HCT116 (cell line): Measurements from ENCODE around the gene EYA2. TPM values are rescaled to one million over a fixed set of nuclear protein-coding genes. Genes with fewer than 3 reads are reported as not detected.

Experiments
- ATAC-seq: fragments of 200-7000 bp; cut with Tn5 transposase; 2 replicates; pipeline ENCODE4 v1.9.1; 2020; ENCODE audit warnings: mild to moderate bottlenecking, moderate library complexity
- BruUV-seq: library from RNA; stranded (reverse); fragments of 400-500 nt; replicated peaks from 2 replicates; lab custom pipeline; 2021; lab: Mats Ljungman, UMichigan
- CTCF ChIA-PET: fragments of 300-600 bp; sonication (Branson Sonifier 250); formaldehyde crosslinking; loops from one replicate; lab custom pipeline; 2021; ENCODE audit warnings: antibody characterized with exemption; lab: Charles Lee
- POLR2A ChIA-PET: fragments of 300-600, 350-600 bp; sonication (Branson Sonifier 250); formaldehyde crosslinking; loops from one replicate; lab custom pipeline; 2021; ENCODE audit warnings: antibody characterized with exemption; lab: Charles Lee
- RAD21 ChIA-PET, 2 experiments: fragments of 300-600 bp; sonication (Branson Sonifier 250); formaldehyde crosslinking; loops; one replicate each; lab custom pipeline; 2023; ENCODE audit warnings: low total read pairs in 2 of 2; ENCODE audit not compliant: uncharacterized antibody in 2 of 2, unreplicated experiment in 2 of 2, low non-redundant PET in 1 of 2; lab: Charles Lee
- DNase-seq: peaks from one replicate; pipeline ENCODE4 v3.0.0-alpha.2; 2010; ENCODE audit warnings: low read depth, low spot score
- H2AFZ ChIP-seq: fragments of 200-600 bp; shearing (Covaris generic), sonication (generic); 2 replicates; pipeline ENCODE4 v1.6.1; 2017; ENCODE audit warnings: low read depth, mixed run types, mixed read lengths, antibody characterized with exemption, low read length; ENCODE audit not compliant: poor library complexity, severe bottlenecking
- H3K27ac ChIP-seq: 2 replicates; pipeline ENCODE4 v1.5.1; 2012; ENCODE audit warnings: low read depth, low read length
- H3K27me3 ChIP-seq: fragments of 200-600 bp; sonication (generic); 2 replicates; pipeline ENCODE4 v1.6.1; 2016; ENCODE audit warnings: mixed run types, low read length, mixed read lengths; ENCODE audit not compliant: insufficient read depth
- H3K36me3 ChIP-seq, 2 experiments: fragments of 200-500 bp in 1 of 2; fragments of 200-600 bp in 1 of 2; sonication (Bioruptor generic) in 1 of 2; sonication (generic) in 1 of 2; 2 replicates each; pipeline versions ENCODE4 v1.5.1 to v1.6.1; 2014 to 2016; ENCODE audit warnings: low read length in 2 of 2, inconsistent platforms in 1 of 2, mixed read lengths in 1 of 2, mixed run types in 1 of 2; ENCODE audit not compliant: insufficient read depth in 2 of 2, control insufficient read depth in 1 of 2
- H3K4me1 ChIP-seq, 2 experiments: fragments of 200-600 bp in 1 of 2; sonication (generic) in 1 of 2; 2 replicates each; pipeline versions ENCODE4 v1.5.1 to v1.6.1; 2012 to 2017; ENCODE audit warnings: low read length in 2 of 2, inconsistent platforms in 1 of 2, mild to moderate bottlenecking in 1 of 2, mixed read lengths in 1 of 2, mixed run types in 1 of 2, moderate library complexity in 1 of 2; ENCODE audit not compliant: insufficient read depth in 2 of 2, control insufficient read depth in 1 of 2
- H3K4me2 ChIP-seq: fragments of 200-600 bp; sonication (generic); 2 replicates; pipeline ENCODE4 v1.6.1; 2017; ENCODE audit warnings: mixed run types, low read length, mixed read lengths
- H3K4me3 ChIP-seq, 2 experiments: fragments of 200-600 bp in 1 of 2; sonication (generic) in 1 of 2; replicated peaks in 1 of 2; 2 replicates each; pipeline ENCODE4 v1.5.1; 2011 to 2016; ENCODE audit warnings: low read length in 2 of 2, control low read depth in 1 of 2, low read depth in 1 of 2, mild to moderate bottlenecking in 1 of 2, mixed read lengths in 1 of 2, mixed run types in 1 of 2
- H3K79me2 ChIP-seq: fragments of 200-600 bp; sonication (generic); 2 replicates; pipeline ENCODE4 v1.6.1; 2017; ENCODE audit warnings: mild to moderate bottlenecking, mixed run types, low read length, moderate library complexity, mixed read lengths; ENCODE audit not compliant: insufficient read depth
- H3K9ac ChIP-seq: fragments of 200-600 bp; sonication (generic); 2 replicates; pipeline ENCODE4 v1.6.1; 2016; ENCODE audit warnings: low read length, mixed read lengths
- H3K9me2 ChIP-seq: fragments of 200-600 bp; sonication (generic), shearing (Covaris generic); 2 replicates; pipeline ENCODE4 v1.6.1; 2017; ENCODE audit warnings: mixed run types, mild to moderate bottlenecking, moderate library complexity; ENCODE audit not compliant: insufficient read depth
- H3K9me3 ChIP-seq, 2 experiments: fragments of 200-500 bp in 1 of 2; fragments of 200-600 bp in 1 of 2; sonication (Bioruptor generic) in 1 of 2; sonication (generic) in 1 of 2; 2 replicates each; pipeline ENCODE4 v1.6.1; 2014 to 2017; ENCODE audit warnings: low read length in 2 of 2, mixed read lengths in 2 of 2, inconsistent platforms in 1 of 2, low read depth in 1 of 2, mild to moderate bottlenecking in 1 of 2, mixed run types in 1 of 2, moderate library complexity in 1 of 2; ENCODE audit not compliant: control insufficient read depth in 1 of 2, insufficient read depth in 1 of 2
- H4K20me1 ChIP-seq: fragments of 200-600 bp; sonication (generic), shearing (Covaris generic); 2 replicates; pipeline ENCODE4 v1.6.1; 2017; ENCODE audit warnings: mixed run types, mild to moderate bottlenecking, moderate library complexity; ENCODE audit not compliant: insufficient read depth
- ATF3 ChIP-seq: IDR thresholded peaks from 2 replicates; pipeline ENCODE4 v1.6.1; 2012
- CTCF ChIP-seq, 3 experiments: fragments of 200-600 bp in 1 of 3; sonication (generic) in 1 of 3; IDR thresholded peaks in 2 of 3; conservative IDR thresholded peaks in 1 of 3; 2 replicates each; pipeline ENCODE4 v1.5.1; 2012 to 2017; ENCODE audit warnings: low read depth in 2 of 3, low read length in 2 of 3, antibody characterized with exemption in 1 of 3, borderline replicate concordance in 1 of 3, control low read depth in 1 of 3, mild to moderate bottlenecking in 1 of 3, mixed read lengths in 1 of 3, mixed run types in 1 of 3, moderate library complexity in 1 of 3; ENCODE audit not compliant: insufficient read depth in 1 of 3
- EGR1 ChIP-seq: IDR thresholded peaks from 2 replicates; pipeline ENCODE4 v1.6.1; 2012; ENCODE audit warnings: low read depth
- ELF1 ChIP-seq: IDR thresholded peaks from 2 replicates; pipeline ENCODE4 v1.6.1; 2012; ENCODE audit warnings: low read depth, borderline replicate concordance
- EZH2phosphoT487 ChIP-seq: fragments of 200-600 bp; IDR thresholded peaks from 2 replicates; pipeline ENCODE4 v1.6.1; 2018; ENCODE audit warnings: antibody characterized with exemption, borderline replicate concordance
- JUND ChIP-seq: IDR thresholded peaks from 2 replicates; pipeline ENCODE4 v1.6.1; 2012
- MAX ChIP-seq: IDR thresholded peaks from 2 replicates; pipeline ENCODE4 v1.6.1; 2012
- POLR2AphosphoS5 ChIP-seq: IDR thresholded peaks from 2 replicates; pipeline ENCODE4 v1.6.1; 2011; ENCODE audit warnings: mild to moderate bottlenecking, low read depth, low read length, moderate library complexity
- RAD21 ChIP-seq: IDR thresholded peaks from 2 replicates; pipeline ENCODE4 v1.6.1; 2012; ENCODE audit warnings: low read depth, mild to moderate bottlenecking
- SIN3A ChIP-seq: IDR thresholded peaks from 2 replicates; pipeline ENCODE4 v1.6.1; 2012; ENCODE audit warnings: low read depth
- SP1 ChIP-seq: IDR thresholded peaks from 2 replicates; pipeline ENCODE4 v1.6.1; 2012; ENCODE audit warnings: low read depth
- TCF7L2 ChIP-seq: IDR thresholded peaks from 2 replicates; pipeline ENCODE4 v1.7.0; 2011; ENCODE audit warnings: borderline replicate concordance, inconsistent platforms; ENCODE audit not compliant: insufficient read depth, insufficient read length; ENCODE audit errors: extremely low read depth
- YY1 ChIP-seq: IDR thresholded peaks from 2 replicates; pipeline ENCODE4 v1.6.1; 2011; ENCODE audit warnings: low read length, low read depth, moderate library complexity, mild to moderate bottlenecking; ENCODE audit not compliant: insufficient replicate concordance; ENCODE audit errors: extremely low read depth
- ZNF274 ChIP-seq: fragments of 200-500 bp; sonication (Bioruptor generic); IDR thresholded peaks from 2 replicates; pipeline ENCODE4 v1.6.1; 2014; ENCODE audit warnings: mild to moderate bottlenecking, low read depth, low read length, inconsistent platforms
- intact Hi-C: fragments of 100-400 bp; cut with micrococcal nuclease; formaldehyde crosslinking; loops from 2 replicates; pipeline ENCODE4 v1.10.0; 2022
- total RNA-seq: library from RNA; stranded (reverse); gene quantifications from one replicate; pipeline ENCODE4 v1.2.1, GENCODE V29; 2021; ENCODE audit not compliant: unreplicated experiment

EYA2 gene
- total RNA-seq, 1 experiment from 2014 or later, result not detected

GRCh38 chr20:47035026-47035590 lies 140.5 kb downstream of the EYA2 start:
- no peak for ATAC-seq
- POLR2A ChIA-PET, result no interaction called here
- intact Hi-C loops, result no loop called here
- no TSS peak for BruUV-seq
- H3K4me1 ChIP-seq, result no peaks in the 10 kb centered on the region
- H3K27me3 ChIP-seq, result no peaks in the 10 kb centered on the region
- no peak overlapping the region for H2AFZ ChIP-seq
- no peaks in the 10 kb centered on the region for H3K9me3 ChIP-seq
- RAD21 ChIA-PET, result no interaction called here
- no peaks in the 10 kb centered on the region for H3K9me2 ChIP-seq
- CTCF ChIA-PET, result no interaction called here
- no peak overlapping the region for H3K9ac ChIP-seq
- no peak overlapping the region for H3K4me3 ChIP-seq
- no peaks in the 10 kb centered on the region for H3K36me3 ChIP-seq
- no peak for TF ChIP-seq SP1
- TF ChIP-seq ZNF274, result no peak
- no peak for TF ChIP-seq MAX
- no peak for TF ChIP-seq YY1
- no peak for TF ChIP-seq RAD21
- no peak for TF ChIP-seq TCF7L2
- TF ChIP-seq ATF3, result no peak
- TF ChIP-seq, all 23 proteins: peak for 0
- H3K79me2 ChIP-seq, result no peaks in the 10 kb centered on the region
- DNase-seq, result no peak
- no peak overlapping the region for H3K4me2 ChIP-seq
- no peaks in the 10 kb centered on the region for H4K20me1 ChIP-seq
- no peak overlapping the region for H3K27ac ChIP-seq

- Histone ChIP-seq H3K79me2 (no peaks in the 10 kb centered on the region), H3K4me3 (no peak overlapping the region), H4K20me1 (no peaks in the 10 kb centered on the region), H3K9me3 (no peaks in the 10 kb centered on the region), H3K4me2 (no peak overlapping the region), H3K9ac (no peak overlapping the region), H3K9me2 (no peaks in the 10 kb centered on the region), H3K27me3 (no peaks in the 10 kb centered on the region), H3K4me1 (no peaks in the 10 kb centered on the region), H3K27ac (no peak overlapping the region), H3K36me3 (no peaks in the 10 kb centered on the region), H2AFZ (no peak overlapping the region)
- POLR2A ChIA-PET, result no interaction called here
- no peak for ATAC-seq
- RAD21 ChIA-PET, result no interaction called here
- intact Hi-C loops, result no loop called here
- CTCF ChIA-PET, result no interaction called here
- no peak for DNase-seq
- BruUV-seq, result no TSS peak
- no peak for TF ChIP-seq POLR2AphosphoS5
- no peak for TF ChIP-seq MAX
- no peak for TF ChIP-seq SIN3A
- TF ChIP-seq EZH2phosphoT487, result no peak
- no peak for TF ChIP-seq ELF1
- no peak for TF ChIP-seq YY1
- TF ChIP-seq RAD21, result no peak
- TF ChIP-seq TCF7L2, result no peak
- TF ChIP-seq EGR1, result no peak
- no peak for TF ChIP-seq CTCF (IDR thresholded peaks at IDR 0.05 in 2 of 3, conservative IDR thresholded peaks at IDR 0.05 in 1 of 3; ENCODE audit: borderline replicate concordance in 1 of 3, insufficient read depth in 1 of 3, low read depth in 2 of 3, low read length in 2 of 3)
- no peak for TF ChIP-seq JUND
- TF ChIP-seq ZNF274, result no peak
Observed at GRCh38 chr20:47036091-47036870, 141.6 kb downstream of the EYA2 start.
